Panc1 (cell line): Measurements from ENCODE around the gene ETFDH. TPM values are rescaled to one million over a fixed set of nuclear protein-coding genes. Genes with fewer than 3 reads are reported as not detected.

Source experiments
- ATAC-seq: fragments of 200-7000 bp; cut with Tn5 transposase; 2 replicates; pipeline ENCODE4 v1.9.1; 2020; ENCODE audit warnings: mild to moderate bottlenecking, moderate library complexity
- BruUV-seq: library from RNA; stranded (reverse); fragments of 400-500 nt; replicated peaks from 2 replicates; lab custom pipeline; 2021; lab: Mats Ljungman, UMichigan
- CTCF ChIA-PET: fragments of 300-600 bp; sonication (Branson Sonifier 250); formaldehyde crosslinking; loops from one replicate; lab custom pipeline; 2022; ENCODE audit warnings: antibody characterized with exemption; lab: Charles Lee
- POLR2A ChIA-PET: fragments of 300-600 bp; sonication (Branson Sonifier 250); formaldehyde crosslinking; loops from one replicate; lab custom pipeline; 2022; ENCODE audit warnings: antibody characterized with exemption; lab: Charles Lee
- DNase-seq: peaks from one replicate; pipeline ENCODE4 v3.0.0-alpha.2; 2010; ENCODE audit warnings: low read depth, low spot score
- H3K27ac ChIP-seq: 2 replicates; pipeline ENCODE4 v1.5.1; 2011; ENCODE audit warnings: mild to moderate bottlenecking, low read length, inconsistent platforms
- H3K27me3 ChIP-seq: fragments of 200-500 bp; sonication (Bioruptor generic); 2 replicates; pipeline ENCODE4 v1.6.0; 2014; ENCODE audit warnings: low read length, inconsistent platforms; ENCODE audit not compliant: control insufficient read depth, insufficient read depth
- H3K36me3 ChIP-seq: fragments of 200-500 bp; sonication (Bioruptor generic); 2 replicates; pipeline ENCODE4 v1.5.1; 2014; ENCODE audit warnings: inconsistent platforms, mild to moderate bottlenecking, low read length, moderate library complexity; ENCODE audit not compliant: control insufficient read depth, insufficient read depth
- H3K4me1 ChIP-seq: 2 replicates; pipeline ENCODE4 v1.5.1; 2011; ENCODE audit warnings: inconsistent platforms, mild to moderate bottlenecking, low read length, moderate library complexity; ENCODE audit not compliant: control insufficient read depth, insufficient read depth
- H3K4me3 ChIP-seq, 2 experiments: 2 replicates each; pipeline ENCODE4 v1.5.1; 2011 to 2012; ENCODE audit warnings: low read depth in 2 of 2, low read length in 2 of 2, mild to moderate bottlenecking in 2 of 2, inconsistent platforms in 1 of 2, moderate library complexity in 1 of 2
- H3K9me3 ChIP-seq: fragments of 200-500 bp; sonication (Bioruptor generic); 2 replicates; pipeline ENCODE4 v1.5.1; 2014; ENCODE audit warnings: low read depth, mild to moderate bottlenecking, inconsistent platforms, low read length, moderate library complexity; ENCODE audit not compliant: control insufficient read depth, insufficient read depth
- CTCF ChIP-seq: fragments of 450-650 bp; IDR thresholded peaks from 2 replicates; pipeline ENCODE4 v1.5.1; 2017; ENCODE audit warnings: mild to moderate bottlenecking
- POLR2AphosphoS5 ChIP-seq: IDR thresholded peaks from 2 replicates; pipeline ENCODE4 v1.6.1; 2012; ENCODE audit warnings: mild to moderate bottlenecking, low read depth, low read length, moderate library complexity
- SIN3A ChIP-seq: IDR thresholded peaks from 2 replicates; pipeline ENCODE4 v1.6.1; 2012; ENCODE audit warnings: low read depth, mild to moderate bottlenecking, low read length, moderate library complexity, borderline replicate concordance; ENCODE audit not compliant: insufficient read depth
- TCF7L2 ChIP-seq: IDR thresholded peaks from 2 replicates; pipeline ENCODE4 v1.6.1; 2011; ENCODE audit warnings: mild to moderate bottlenecking, low read depth, low read length, inconsistent platforms
- in situ Hi-C: cut with HindIII; loops from 2 replicates; pipeline ENCODE4 v1.10.0; 2016; ENCODE audit warnings: low sequenced_read_pairs, low pct_unique_long_range_greater_than_20kb
- intact Hi-C: fragments of 100-400 bp; cut with micrococcal nuclease; formaldehyde crosslinking; loops from one replicate; pipeline ENCODE4 v1.10.0; 2022; ENCODE audit not compliant: unreplicated experiment
- total RNA-seq: library from RNA; stranded (reverse); gene quantifications from one replicate; pipeline ENCODE4 v1.2.1, GENCODE V29; 2021; ENCODE audit not compliant: unreplicated experiment
- TF ChIP-seq, protein P1 (sequence below), 2 experiments: IDR thresholded peaks; 2 replicates each; pipeline ENCODE4 v1.6.1; 2011 to 2012; ENCODE audit warnings: low read depth in 2 of 2, control low read depth in 1 of 2, low read length in 1 of 2, mild to moderate bottlenecking in 1 of 2, moderate library complexity in 1 of 2; ENCODE audit not compliant: insufficient read depth in 1 of 2

Gene ETFDH
- total RNA-seq, 1 experiment from 2014 or later, result 23.7 TPM

DNA sequence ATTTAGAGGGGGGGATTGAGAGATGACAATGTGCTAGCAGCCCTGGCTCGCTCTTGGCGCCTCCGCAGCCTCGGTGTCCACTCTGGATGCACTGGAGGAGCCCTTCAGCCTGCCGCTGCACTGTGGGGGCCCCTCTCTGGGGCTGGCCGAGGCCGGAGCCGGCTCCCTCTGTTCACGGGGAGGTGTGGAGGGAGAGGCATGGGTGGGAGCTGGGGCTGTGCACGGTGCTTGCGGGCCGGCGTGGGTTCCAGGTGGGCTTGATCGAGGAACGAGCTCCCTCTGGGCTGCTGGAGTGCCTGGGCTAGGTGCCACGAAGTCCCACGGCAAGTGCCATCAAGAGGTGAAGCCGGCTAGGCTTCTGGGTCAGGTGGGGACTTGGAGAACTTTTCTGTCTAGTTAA lies 7.3 kb upstream of the ETFDH start:
- H3K4me3 ChIP-seq, result no peak overlapping the region
- CTCF ChIA-PET, result no interaction called here
- no peaks in the 10 kb centered on the region for H3K27me3 ChIP-seq
- ATAC-seq (no peak), DNase-seq (no peak)
- no TSS peak for BruUV-seq
- POLR2A ChIA-PET, result no interaction called here
- no peaks in the 10 kb centered on the region for H3K9me3 ChIP-seq
- TF ChIP-seq POLR2AphosphoS5 (no peak), SIN3A (no peak), TCF7L2 (no peak), CTCF (no peak)
- TF ChIP-seq, protein P1, sequence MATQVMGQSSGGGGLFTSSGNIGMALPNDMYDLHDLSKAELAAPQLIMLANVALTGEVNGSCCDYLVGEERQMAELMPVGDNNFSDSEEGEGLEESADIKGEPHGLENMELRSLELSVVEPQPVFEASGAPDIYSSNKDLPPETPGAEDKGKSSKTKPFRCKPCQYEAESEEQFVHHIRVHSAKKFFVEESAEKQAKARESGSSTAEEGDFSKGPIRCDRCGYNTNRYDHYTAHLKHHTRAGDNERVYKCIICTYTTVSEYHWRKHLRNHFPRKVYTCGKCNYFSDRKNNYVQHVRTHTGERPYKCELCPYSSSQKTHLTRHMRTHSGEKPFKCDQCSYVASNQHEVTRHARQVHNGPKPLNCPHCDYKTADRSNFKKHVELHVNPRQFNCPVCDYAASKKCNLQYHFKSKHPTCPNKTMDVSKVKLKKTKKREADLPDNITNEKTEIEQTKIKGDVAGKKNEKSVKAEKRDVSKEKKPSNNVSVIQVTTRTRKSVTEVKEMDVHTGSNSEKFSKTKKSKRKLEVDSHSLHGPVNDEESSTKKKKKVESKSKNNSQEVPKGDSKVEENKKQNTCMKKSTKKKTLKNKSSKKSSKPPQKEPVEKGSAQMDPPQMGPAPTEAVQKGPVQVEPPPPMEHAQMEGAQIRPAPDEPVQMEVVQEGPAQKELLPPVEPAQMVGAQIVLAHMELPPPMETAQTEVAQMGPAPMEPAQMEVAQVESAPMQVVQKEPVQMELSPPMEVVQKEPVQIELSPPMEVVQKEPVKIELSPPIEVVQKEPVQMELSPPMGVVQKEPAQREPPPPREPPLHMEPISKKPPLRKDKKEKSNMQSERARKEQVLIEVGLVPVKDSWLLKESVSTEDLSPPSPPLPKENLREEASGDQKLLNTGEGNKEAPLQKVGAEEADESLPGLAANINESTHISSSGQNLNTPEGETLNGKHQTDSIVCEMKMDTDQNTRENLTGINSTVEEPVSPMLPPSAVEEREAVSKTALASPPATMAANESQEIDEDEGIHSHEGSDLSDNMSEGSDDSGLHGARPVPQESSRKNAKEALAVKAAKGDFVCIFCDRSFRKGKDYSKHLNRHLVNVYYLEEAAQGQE (IDR thresholded peaks at IDR 0.05; ENCODE audit: insufficient read depth in 1 of 2, low read depth in 2 of 2, low read length in 1 of 2), result no peak
- no peaks in the 10 kb centered on the region; the same call in 1 of the 2 replicates for H3K36me3 ChIP-seq
- in situ Hi-C loops, result no loop called here
- no peak overlapping the region for H3K27ac ChIP-seq
- intact Hi-C loops, result no loop called here
- no peaks in the 10 kb centered on the region for H3K4me1 ChIP-seq

- Histone ChIP-seq H3K4me3 (no peak overlapping the region), H3K27ac (no peak overlapping the region), H3K4me1 (no peaks in the 10 kb centered on the region), H3K9me3 (no peaks in the 10 kb centered on the region), H3K36me3 (no peaks in the 10 kb centered on the region; the same call in 1 of the 2 replicates), H3K27me3 (no peaks in the 10 kb centered on the region)
- intact Hi-C loops, result no loop called here
- ATAC-seq, result no peak
- no TSS peak for BruUV-seq
- in situ Hi-C loops, result no loop called here
- POLR2A ChIA-PET, result no interaction called here
- TF ChIP-seq TCF7L2 (no peak), SIN3A (no peak), POLR2AphosphoS5 (no peak), CTCF (no peak)
- CTCF ChIA-PET, result no interaction called here
- no peak for DNase-seq
Observed at GRCh38 chr4:158666892-158667291, 5.2 kb upstream of the ETFDH start.
